ENCODE results near the gene PTDSS2.
"Not testable (repeated sequence)": the region's sequence is repeated elsewhere in the genome, so short reads cannot be mapped to it uniquely, and the experiment has no call there.

The PTDSS2 gene

GRCh38 chr11:424232-424631 is 25.8 kb upstream of the PTDSS2 start:
- no peaks in the 10 kb centered on the region for H3K9me2 ChIP-seq (replicated peaks; ENCODE audit: insufficient read depth, low read length)
- H3K9ac ChIP-seq (ENCODE audit: low read length) = no peak overlapping the region
- no peak for DNase-seq
- H3K27ac ChIP-seq (ENCODE audit: low read length) = no peak overlapping the region
- no peaks in the 10 kb centered on the region for H3F3A ChIP-seq (ENCODE audit: insufficient read depth, low read length)
- H3K4me1 ChIP-seq (ENCODE audit: low read length) = no peaks in the 10 kb centered on the region
- no peaks in the 10 kb centered on the region for H3K9me3 ChIP-seq (replicated peaks; ENCODE audit: insufficient read depth, low read length)
- H2AFZ ChIP-seq (ENCODE audit: low read length) = no peak overlapping the region
- no peaks in the 10 kb centered on the region for H3K36me3 ChIP-seq (replicated peaks; ENCODE audit: insufficient read depth, low read length)
- H3K27me3 ChIP-seq (replicated peaks; ENCODE audit: insufficient read depth, low read length) = peaks cover 50% of the 10 kb centered on the region
- no peak overlapping the region for H3K4me2 ChIP-seq (ENCODE audit: low read depth, low read length)
- H4K20me1 ChIP-seq (ENCODE audit: insufficient read depth, low read length) = no peaks in the 10 kb centered on the region
- H3K79me2 ChIP-seq (ENCODE audit: low read length) = no peaks in the 10 kb centered on the region
- no peak overlapping the region for H3K4me3 ChIP-seq (ENCODE audit: low read length)
- TF ChIP-seq EZH2 (optimal IDR thresholded peaks at IDR 0.05; ENCODE audit: low read depth, low read length) = no peak
- no peak for TF ChIP-seq EZH2phosphoT487 (IDR thresholded peaks at IDR 0.05; ENCODE audit: low read length)
- no peak for TF ChIP-seq CTCF (IDR thresholded peaks at IDR 0.05; ENCODE audit: low read length)

- H3K36me3 ChIP-seq (replicated peaks; ENCODE audit: insufficient read depth, low read length); H3K4me3 ChIP-seq (ENCODE audit: low read length); H2AFZ ChIP-seq (ENCODE audit: low read length); H3K9me2 ChIP-seq (replicated peaks; ENCODE audit: insufficient read depth, low read length); H3K4me1 ChIP-seq (ENCODE audit: low read length); H4K20me1 ChIP-seq (ENCODE audit: insufficient read depth, low read length); H3K9me3 ChIP-seq (replicated peaks; ENCODE audit: insufficient read depth, low read length); H3F3A ChIP-seq (ENCODE audit: insufficient read depth, low read length); H3K27ac ChIP-seq (ENCODE audit: low read length); H3K4me2 ChIP-seq (ENCODE audit: low read depth, low read length); DNase-seq; H3K9ac ChIP-seq (ENCODE audit: low read length); H3K79me2 ChIP-seq (ENCODE audit: low read length): not testable (repeated sequence)
- H3K27me3 ChIP-seq (replicated peaks; ENCODE audit: insufficient read depth, low read length) = peaks cover 45% of the 10 kb centered on the region
Observed at GRCh38 chr11:424766-425165, 25.3 kb upstream of the PTDSS2 start.

GRCh38 chr11:425301-425700 is 24.8 kb upstream of the PTDSS2 start:
- H3K36me3 ChIP-seq (replicated peaks; ENCODE audit: insufficient read depth, low read length) = no peaks in the 10 kb centered on the region
- no peak overlapping the region for H3K4me2 ChIP-seq (ENCODE audit: low read depth, low read length)
- DNase-seq = no peak
- H3K4me3 ChIP-seq (ENCODE audit: low read length) = no peak overlapping the region
- no peaks in the 10 kb centered on the region for H4K20me1 ChIP-seq (ENCODE audit: insufficient read depth, low read length)
- no peaks in the 10 kb centered on the region for H3K9me2 ChIP-seq (replicated peaks; ENCODE audit: insufficient read depth, low read length)
- peaks cover 42% of the 10 kb centered on the region for H3K27me3 ChIP-seq (replicated peaks; ENCODE audit: insufficient read depth, low read length)
- H3F3A ChIP-seq (ENCODE audit: insufficient read depth, low read length) = no peaks in the 10 kb centered on the region
- H3K27ac ChIP-seq (ENCODE audit: low read length) = no peak overlapping the region
- no peaks in the 10 kb centered on the region for H3K9me3 ChIP-seq (replicated peaks; ENCODE audit: insufficient read depth, low read length)
- no peak overlapping the region for H2AFZ ChIP-seq (ENCODE audit: low read length)
- H3K79me2 ChIP-seq (ENCODE audit: low read length) = no peaks in the 10 kb centered on the region
- H3K4me1 ChIP-seq (ENCODE audit: low read length) = no peaks in the 10 kb centered on the region
- no peak overlapping the region for H3K9ac ChIP-seq (ENCODE audit: low read length)
- TF ChIP-seq CTCF (IDR thresholded peaks at IDR 0.05; ENCODE audit: low read length) (no peak), EZH2 (optimal IDR thresholded peaks at IDR 0.05; ENCODE audit: low read depth, low read length) (no peak), EZH2phosphoT487 (IDR thresholded peaks at IDR 0.05; ENCODE audit: low read length) (no peak)

- Histone ChIP-seq H3K4me3 (ENCODE audit: low read length) (no peak overlapping the region), H3K27me3 (replicated peaks; ENCODE audit: insufficient read depth, low read length) (peaks cover 42% of the 10 kb centered on the region), H3K9me2 (replicated peaks; ENCODE audit: insufficient read depth, low read length) (no peaks in the 10 kb centered on the region), H3K36me3 (replicated peaks; ENCODE audit: insufficient read depth, low read length) (no peaks in the 10 kb centered on the region), H3K9me3 (replicated peaks; ENCODE audit: insufficient read depth, low read length) (no peaks in the 10 kb centered on the region), H4K20me1 (ENCODE audit: insufficient read depth, low read length) (no peaks in the 10 kb centered on the region), H3K4me1 (ENCODE audit: low read length) (no peaks in the 10 kb centered on the region), H3K27ac (ENCODE audit: low read length) (no peak overlapping the region), H3K4me2 (ENCODE audit: low read depth, low read length) (no peak overlapping the region), H2AFZ (ENCODE audit: low read length) (no peak overlapping the region), H3F3A (ENCODE audit: insufficient read depth, low read length) (no peaks in the 10 kb centered on the region), H3K79me2 (ENCODE audit: low read length) (no peaks in the 10 kb centered on the region), H3K9ac (ENCODE audit: low read length) (no peak overlapping the region)
- TF ChIP-seq EZH2 (optimal IDR thresholded peaks at IDR 0.05; ENCODE audit: low read depth, low read length) (no peak), EZH2phosphoT487 (IDR thresholded peaks at IDR 0.05; ENCODE audit: low read length) (no peak), CTCF (IDR thresholded peaks at IDR 0.05; ENCODE audit: low read length) (no peak)
- no peak for DNase-seq
Observed at GRCh38 chr11:426851-427250, 23.2 kb upstream of the PTDSS2 start.
